Tibial nerve (tissue), 4 donors: ENCODE data around the gene IAH1. TPM values are rescaled to one million over a fixed set of nuclear protein-coding genes. Genes with fewer than 3 reads are reported as not detected.

Experiments used
- DNase-seq, 2 donors: peaks; one replicate each; pipeline ENCODE4 v3.0.0-alpha.2; 2019; ENCODE audit warnings: low spot score in 2 of 2
- H3K27ac ChIP-seq, 4 donors: fragments of 200-600 bp; sonication (generic) in 3 of 4; one replicate each; pipeline ENCODE4 v1.5.1; 2017 to 2019; ENCODE audit warnings: mild to moderate bottlenecking in 1 of 4
- H3K27me3 ChIP-seq, 2 donors: fragments of 200-600 bp; sonication (generic) in 1 of 2; one replicate each; pipeline versions ENCODE4 v1.5.1 to v1.6.0; 2017 to 2019
- H3K36me3 ChIP-seq, 3 donors: fragments of 200-600 bp; sonication (generic); one replicate each; pipeline ENCODE4 v1.5.1; 2018 to 2019
- H3K4me1 ChIP-seq, 4 donors: fragments of 200-600 bp; sonication (generic) in 3 of 4; one replicate each; pipeline ENCODE4 v1.5.1; 2017 to 2019
- H3K4me3 ChIP-seq, 4 donors: fragments of 200-600 bp; sonication (generic) in 3 of 4; one replicate each; pipeline ENCODE4 v1.5.1; 2017 to 2019; ENCODE audit warnings: mild to moderate bottlenecking in 1 of 4, moderate library complexity in 1 of 4
- H3K9me3 ChIP-seq, 4 donors: fragments of 200-600 bp; sonication (generic) in 3 of 4; one replicate each; pipeline ENCODE4 v1.5.1; 2017 to 2019
- EP300 ChIP-seq, 2 donors: sonication (generic); formaldehyde crosslinking; IDR thresholded peaks; one replicate each; pipeline ENCODE4 v1.6.1; 2017; ENCODE audit warnings: antibody characterized with exemption in 2 of 2, mild to moderate bottlenecking in 1 of 2
- POLR2A ChIP-seq, 2 donors: fragments of 450-650 bp; IDR thresholded peaks; one replicate each; pipeline ENCODE4 v1.6.1; 2017; ENCODE audit warnings: antibody characterized with exemption in 2 of 2, mild to moderate bottlenecking in 2 of 2, moderate library complexity in 2 of 2
- WGBS, 2 donors: methylation state at CpG; one replicate each; pipeline ENCODE4 v1.1.5; 2018; 5-methylcytosine and 5-hydroxymethylcytosine counted together
- total RNA-seq, 4 donors: library from RNA; depleted of rRNA; stranded (reverse); fragments of >200 nt; gene quantifications; one replicate each; pipeline ENCODE4 v1.1.0, GENCODE V29; 2016
- TF ChIP-seq, protein P1 (sequence below), 5 experiments: fragments of 200-600 bp in 3 of 5; fragments of 450-650 bp in 2 of 5; sonication (generic) in 3 of 5; IDR thresholded peaks; one replicate each; pipeline ENCODE4 v1.5.1; 2016 to 2019; ENCODE audit warnings: antibody characterized with exemption in 5 of 5, mild to moderate bottlenecking in 3 of 5, moderate library complexity in 2 of 5

Gene IAH1
- total RNA-seq, 4 donors from 2014 or later = 41.9 to 55.1 (median 50.9) TPM

DNA sequence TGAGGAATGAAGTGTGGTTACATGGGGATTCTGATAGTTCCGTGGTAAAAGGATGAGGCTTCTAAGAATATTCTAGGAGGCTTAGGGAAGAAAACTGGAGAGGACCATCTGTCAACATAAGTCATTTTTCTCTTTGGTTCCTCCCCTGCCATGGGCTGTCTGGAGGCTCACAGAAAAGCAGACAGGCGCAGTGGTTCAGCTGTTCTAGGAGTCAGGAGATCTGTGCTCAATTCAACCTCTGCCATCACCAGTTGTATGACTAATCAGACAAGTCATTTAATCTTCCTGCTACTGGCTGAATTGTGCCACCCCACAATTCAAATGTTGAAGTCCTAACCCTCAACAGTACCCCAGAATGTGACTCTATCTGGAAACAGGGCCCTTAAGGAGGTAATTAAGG lies 44.9 kb downstream of the IAH1 start:
- H3K27me3 ChIP-seq = no peaks in the 10 kb centered on the region
- DNase-seq = no peak
- H3K27ac ChIP-seq = no peak overlapping the region
- whole genome bisulfite sequencing, 2 donors = 93 to 98% methylated on average over 2 of the region's 2 CpGs
- no peaks in the 10 kb centered on the region for H3K9me3 ChIP-seq
- TF ChIP-seq EP300 (IDR thresholded peaks at IDR 0.05) (no peak), POLR2A (IDR thresholded peaks at IDR 0.05) (no peak)
- TF ChIP-seq, protein P1, sequence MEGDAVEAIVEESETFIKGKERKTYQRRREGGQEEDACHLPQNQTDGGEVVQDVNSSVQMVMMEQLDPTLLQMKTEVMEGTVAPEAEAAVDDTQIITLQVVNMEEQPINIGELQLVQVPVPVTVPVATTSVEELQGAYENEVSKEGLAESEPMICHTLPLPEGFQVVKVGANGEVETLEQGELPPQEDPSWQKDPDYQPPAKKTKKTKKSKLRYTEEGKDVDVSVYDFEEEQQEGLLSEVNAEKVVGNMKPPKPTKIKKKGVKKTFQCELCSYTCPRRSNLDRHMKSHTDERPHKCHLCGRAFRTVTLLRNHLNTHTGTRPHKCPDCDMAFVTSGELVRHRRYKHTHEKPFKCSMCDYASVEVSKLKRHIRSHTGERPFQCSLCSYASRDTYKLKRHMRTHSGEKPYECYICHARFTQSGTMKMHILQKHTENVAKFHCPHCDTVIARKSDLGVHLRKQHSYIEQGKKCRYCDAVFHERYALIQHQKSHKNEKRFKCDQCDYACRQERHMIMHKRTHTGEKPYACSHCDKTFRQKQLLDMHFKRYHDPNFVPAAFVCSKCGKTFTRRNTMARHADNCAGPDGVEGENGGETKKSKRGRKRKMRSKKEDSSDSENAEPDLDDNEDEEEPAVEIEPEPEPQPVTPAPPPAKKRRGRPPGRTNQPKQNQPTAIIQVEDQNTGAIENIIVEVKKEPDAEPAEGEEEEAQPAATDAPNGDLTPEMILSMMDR (IDR thresholded peaks at IDR 0.05) = no peak
- H3K36me3 ChIP-seq = peaks cover 0 to 85% (median 0%) of the 10 kb centered on the region in 3 donors
- H3K4me1 ChIP-seq = peaks cover 0 to 6% (median 0%) of the 10 kb centered on the region in 4 donors
- H3K4me3 ChIP-seq = no peak overlapping the region

DNA sequence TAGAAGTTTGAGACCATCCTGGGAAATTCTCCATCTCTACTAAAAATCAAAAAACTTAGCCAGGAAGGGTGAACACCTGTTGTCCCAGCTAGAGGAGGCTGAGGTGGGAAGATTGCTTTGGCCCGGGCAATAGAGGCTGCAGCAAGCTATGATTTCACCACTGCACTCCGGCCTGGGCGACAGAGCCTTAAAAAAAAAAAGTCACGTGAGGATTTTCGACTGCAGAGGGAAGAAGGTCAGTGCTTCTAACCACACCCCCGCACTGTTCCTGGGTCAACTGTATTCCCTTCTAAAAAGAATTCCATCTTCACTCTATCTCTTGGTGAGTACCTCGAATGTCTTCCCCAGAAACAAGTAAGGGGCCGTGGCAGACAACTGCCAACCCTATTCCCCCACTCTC lies 49.9 kb downstream of the IAH1 start:
- Histone ChIP-seq H3K4me1 (peaks cover 0 to 28% (median 7%) of the 10 kb centered on the region in 4 donors), H3K27me3 (no peaks in the 10 kb centered on the region), H3K9me3 (no peaks in the 10 kb centered on the region), H3K4me3 (no peak overlapping the region), H3K27ac (peak overlapping the region; percentile 36 to 81 (median 63)), H3K36me3 (peaks cover 0 to 77% (median 0%) of the 10 kb centered on the region in 3 donors)
- no peak for TF ChIP-seq POLR2A (IDR thresholded peaks at IDR 0.05)
- no peak for TF ChIP-seq EP300 (IDR thresholded peaks at IDR 0.05)
- TF ChIP-seq, protein P1 (IDR thresholded peaks at IDR 0.05) = no peak
- DNase-seq = no peak
- 52 to 64% methylated on average over 8 of the region's 8 CpGs for WGBS, 2 donors

DNA sequence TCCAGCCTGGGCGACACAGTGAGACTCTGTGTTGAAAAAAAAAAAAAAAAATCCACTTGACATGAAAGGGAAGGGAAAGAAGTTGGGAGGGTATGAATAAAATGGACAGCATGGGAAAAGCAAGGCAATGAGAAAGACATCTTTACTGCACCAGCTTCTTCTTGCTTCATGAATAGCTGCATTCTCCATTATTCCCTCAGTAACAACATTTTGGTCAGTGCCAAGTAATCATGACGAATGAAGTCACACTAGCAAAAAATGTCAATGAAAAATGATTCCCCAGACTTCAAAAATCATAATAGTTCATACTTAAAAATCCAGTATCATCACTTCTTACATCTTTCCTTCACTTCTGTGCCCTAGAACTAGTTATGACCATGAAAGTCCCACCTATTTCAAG lies 50.9 kb downstream of the IAH1 start:
- DNase-seq = no peak
- Histone ChIP-seq H3K36me3 (peaks cover 0 to 74% (median 0%) of the 10 kb centered on the region in 3 donors), H3K4me1 (peaks cover 0 to 28% (median 7%) of the 10 kb centered on the region in 4 donors), H3K27me3 (no peaks in the 10 kb centered on the region), H3K27ac (peak overlapping the region; percentile 52 to 81 (median 64)), H3K9me3 (no peaks in the 10 kb centered on the region), H3K4me3 (no peak overlapping the region)
- TF ChIP-seq EP300 (IDR thresholded peaks at IDR 0.05) (peak in 1 of 2 donors; percentile 43), POLR2A (IDR thresholded peaks at IDR 0.05) (no peak)
- TF ChIP-seq, protein P1 (IDR thresholded peaks at IDR 0.05) = no peak
- 33 to 43% methylated on average over 2 of the region's 2 CpGs for WGBS, 2 donors

DNA sequence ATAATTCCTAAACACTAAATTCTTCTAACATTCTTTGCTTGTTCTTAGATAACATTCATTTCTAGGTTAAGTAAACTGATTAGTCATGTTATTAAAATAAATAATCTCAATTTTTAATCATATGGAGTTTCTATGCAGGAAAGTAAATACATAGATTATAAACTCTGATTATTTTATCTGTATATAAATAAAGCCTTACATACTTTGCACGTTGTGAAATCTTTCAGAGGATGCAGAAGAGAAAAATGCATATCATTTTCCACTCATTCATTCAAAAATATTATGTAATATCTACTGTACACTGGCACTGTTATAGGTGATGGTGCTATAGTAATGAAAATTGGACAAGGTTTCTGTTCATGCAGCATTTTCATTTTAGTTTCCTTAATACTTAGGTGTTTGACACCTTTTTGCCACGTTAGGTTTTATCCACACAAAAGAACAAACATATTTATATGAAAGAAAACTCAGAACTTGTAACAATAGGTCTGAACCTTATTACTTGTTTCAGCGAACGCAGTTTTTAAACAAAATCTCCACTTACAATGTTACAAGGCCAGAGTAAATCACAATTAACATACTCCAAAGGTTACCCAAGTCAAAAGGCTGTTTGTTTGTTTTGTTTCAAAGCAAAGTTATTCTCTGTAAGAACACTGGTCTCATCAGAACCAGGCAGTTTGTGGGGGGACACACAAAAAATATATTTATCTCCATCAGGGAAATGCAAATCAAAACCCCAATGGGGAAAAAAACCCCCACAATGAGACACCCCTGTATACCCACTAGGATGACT lies 53.8 kb downstream of the IAH1 start:
- Histone ChIP-seq H3K27me3 (no peaks in the 10 kb centered on the region), H3K4me3 (no peak overlapping the region), H3K4me1 (peaks cover 0 to 28% (median 7%) of the 10 kb centered on the region in 4 donors), H3K9me3 (no peaks in the 10 kb centered on the region), H3K27ac (no peak overlapping the region), H3K36me3 (peaks cover 0 to 73% (median 0%) of the 10 kb centered on the region in 3 donors)
- 58 to 65% methylated on average over 4 of the region's 4 CpGs for WGBS, 2 donors
- TF ChIP-seq, protein P1 (IDR thresholded peaks at IDR 0.05) = no peak
- TF ChIP-seq POLR2A (IDR thresholded peaks at IDR 0.05) = no peak
- no peak for TF ChIP-seq EP300 (IDR thresholded peaks at IDR 0.05)
- no peak for DNase-seq

DNA sequence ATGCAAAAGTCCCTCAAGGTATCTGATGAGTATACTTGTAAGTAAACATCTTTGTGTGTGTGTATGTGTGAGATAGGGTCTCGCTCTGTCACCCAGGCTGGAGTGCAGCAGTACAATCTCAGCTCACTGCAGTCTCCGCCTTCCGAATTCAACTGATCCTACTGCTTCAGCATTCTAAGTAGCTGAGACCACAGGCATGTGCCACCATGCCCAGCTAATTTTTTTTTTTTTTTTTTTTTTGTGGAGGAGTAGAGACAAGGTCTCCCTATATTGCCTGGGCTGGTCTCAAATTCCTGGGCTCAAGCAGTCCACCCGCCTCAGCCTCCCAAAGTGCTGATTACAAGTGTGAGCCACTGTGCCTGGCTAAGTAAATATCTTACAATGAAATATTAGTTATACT lies 58.1 kb downstream of the IAH1 start:
- Histone ChIP-seq H3K4me1 (peaks cover 0 to 24% (median 8%) of the 10 kb centered on the region in 4 donors), H3K4me3 (no peak overlapping the region), H3K27me3 (no peaks in the 10 kb centered on the region), H3K36me3 (peaks cover 0 to 57% (median 0%) of the 10 kb centered on the region in 3 donors), H3K9me3 (no peaks in the 10 kb centered on the region), H3K27ac (no peak overlapping the region)
- TF ChIP-seq, protein P1 (IDR thresholded peaks at IDR 0.05) = no peak
- TF ChIP-seq EP300 (IDR thresholded peaks at IDR 0.05) (no peak), POLR2A (IDR thresholded peaks at IDR 0.05) (no peak)
- WGBS, 2 donors = 86 to 94% methylated on average over 4 of the region's 4 CpGs
- DNase-seq = no peak
